Muscle of arm (tissue), 12 donors: Measurements from ENCODE around the gene DNM1. TPM values are rescaled to one million over a fixed set of nuclear protein-coding genes. Genes with fewer than 3 reads are reported as not detected.
"Not testable (repeated sequence)": the region's sequence is repeated elsewhere in the genome, so short reads cannot be mapped to it uniquely, and the experiment has no call there.

Source experiments
- DNase-seq: peaks from one replicate; pipeline ENCODE4 v3.0.0-alpha.2; 2013
- polyA plus RNA-seq, 12 donors: library from polyadenylated mRNA; unstranded; fragments of 120-200 nt; gene quantifications; one replicate each; pipeline ENCODE4 v1.2.1, GENCODE V29; 2013; ENCODE audit not compliant: insufficient read length in 12 of 12

Gene DNM1
- polyA plus RNA-seq, 12 donors, result 24.3 to 190 (median 43.5) TPM; not detected in 1

DNA sequence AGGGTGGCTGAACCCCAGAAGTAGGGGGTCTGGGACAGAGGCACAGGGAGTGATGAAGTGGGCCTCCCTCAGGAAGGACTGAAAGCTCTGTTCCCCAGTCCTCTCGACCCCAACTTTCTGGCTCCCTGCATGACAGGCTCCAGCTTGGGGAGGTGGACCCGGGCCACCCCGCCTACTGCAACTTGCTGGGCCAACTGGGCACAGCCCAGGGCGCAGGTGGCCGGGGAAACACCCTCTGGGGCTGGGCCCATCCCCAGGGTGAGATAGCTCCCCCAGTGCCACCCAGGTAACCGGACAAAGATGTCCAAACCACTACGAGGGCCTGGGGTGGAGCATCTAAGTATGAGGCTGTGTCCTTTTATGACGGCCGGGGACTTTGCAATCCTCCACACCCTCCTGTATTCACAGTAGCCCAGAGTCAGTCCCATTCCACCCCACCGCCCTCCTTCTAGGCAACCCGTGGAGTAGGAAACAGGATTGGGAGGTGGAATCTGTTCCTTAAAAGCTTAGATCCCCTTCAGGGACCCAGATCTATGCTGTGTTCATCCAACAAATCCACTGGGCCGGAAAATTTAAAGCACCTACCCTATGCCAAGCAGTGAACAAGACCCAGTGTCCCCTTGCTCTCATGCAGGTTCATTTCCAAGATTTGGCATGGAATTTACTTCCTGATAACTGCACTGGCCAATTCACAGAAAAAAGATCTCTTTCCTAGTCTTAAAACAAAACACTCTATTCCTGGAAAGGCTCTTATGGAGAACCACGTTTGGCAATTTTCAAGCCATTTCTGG, 19.9 kb downstream of the DNM1 start:
- no peak for DNase-seq

DNA sequence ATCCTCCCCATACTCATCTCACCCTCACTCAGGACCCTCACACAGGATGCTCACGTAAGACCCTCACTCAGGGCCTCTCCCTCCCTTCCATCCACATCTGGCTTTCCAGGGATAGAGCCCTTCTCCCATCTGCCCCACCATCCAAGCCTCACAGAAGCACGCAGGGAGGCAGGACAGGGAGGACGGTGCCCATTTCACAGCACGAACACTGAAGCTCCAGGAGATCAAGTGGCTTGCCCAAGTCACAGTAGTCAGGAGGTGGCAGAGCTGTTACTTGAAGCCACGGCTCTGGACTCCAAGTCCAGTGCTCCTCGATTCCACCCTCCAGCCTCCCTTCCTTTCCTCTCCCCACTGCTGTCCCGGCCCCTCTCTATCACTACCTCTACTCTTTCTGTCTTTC, 21.7 kb downstream of the DNM1 start:
- DNase-seq, result no peak

DNA sequence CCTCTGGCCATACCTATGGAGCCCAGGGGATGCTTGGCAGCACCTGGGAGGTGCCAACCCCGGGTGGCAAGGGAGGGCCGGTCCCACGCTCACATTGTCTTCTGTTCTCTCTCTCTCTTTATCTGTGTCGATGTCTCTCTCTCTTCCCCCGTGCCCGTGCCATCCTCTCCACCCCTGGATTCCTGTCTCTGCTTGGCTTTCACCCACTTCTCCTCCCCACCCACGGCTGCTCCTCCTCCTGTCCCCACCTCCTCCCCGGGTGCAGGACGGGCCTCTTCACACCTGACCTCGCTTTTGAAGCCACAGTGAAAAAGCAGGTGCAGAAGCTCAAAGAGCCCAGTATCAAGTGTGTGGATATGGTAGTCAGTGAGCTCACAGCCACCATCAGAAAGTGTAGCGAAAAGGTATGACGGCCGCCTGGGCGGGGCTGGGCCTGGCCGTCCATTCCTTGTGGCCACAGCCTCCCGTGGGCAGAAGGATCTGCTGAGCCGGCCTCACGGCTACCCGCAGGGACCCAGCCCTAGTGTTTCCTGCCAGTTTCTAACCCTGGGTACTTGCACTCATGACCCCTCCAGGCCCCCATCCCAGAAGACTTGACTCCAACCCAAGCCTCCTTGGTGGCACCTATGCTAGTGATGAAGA, 22.7 kb downstream of the DNM1 start:
- no peak for DNase-seq

DNA sequence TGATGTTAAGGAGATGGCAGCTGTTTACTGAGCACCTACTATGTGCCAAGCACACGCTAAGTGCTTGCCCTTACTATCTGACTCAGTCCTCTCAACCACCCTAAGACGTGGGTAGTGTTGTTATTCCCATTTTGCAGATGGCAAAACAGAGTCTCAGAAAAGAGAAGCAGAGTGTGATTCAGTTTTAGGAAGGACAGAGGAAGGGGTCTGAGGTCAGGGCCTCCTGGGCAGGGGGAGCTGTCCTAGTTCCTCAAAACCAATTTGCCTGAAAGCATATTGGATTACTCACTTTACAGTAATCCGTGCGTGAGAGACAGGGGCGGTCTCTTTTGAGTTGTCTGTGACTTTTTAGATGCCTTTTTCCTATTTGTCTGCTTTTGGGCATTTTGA, 23.2 kb downstream of the DNM1 start:
- DNase-seq, result no peak

DNA sequence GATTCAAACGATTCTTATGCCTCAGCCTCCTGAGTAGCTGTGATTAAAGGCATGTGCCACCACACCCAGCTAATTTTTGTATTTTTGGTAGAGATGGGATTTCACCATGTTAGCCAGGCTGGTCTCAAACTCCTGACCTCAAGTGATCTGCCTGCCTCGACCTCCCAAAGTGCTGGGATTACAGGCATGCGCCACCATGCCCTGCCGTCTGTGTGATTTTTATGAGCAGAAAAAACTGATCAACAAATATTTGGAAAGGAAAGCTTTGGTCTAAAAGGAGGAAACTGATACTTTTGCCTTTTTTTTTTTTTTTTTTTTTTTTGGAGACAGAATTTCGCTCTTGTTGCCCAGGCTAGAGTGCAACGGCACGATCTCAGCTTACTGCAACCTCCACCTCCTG, 27.7 kb downstream of the DNM1 start:
- DNase-seq, result not testable (repeated sequence)

DNA sequence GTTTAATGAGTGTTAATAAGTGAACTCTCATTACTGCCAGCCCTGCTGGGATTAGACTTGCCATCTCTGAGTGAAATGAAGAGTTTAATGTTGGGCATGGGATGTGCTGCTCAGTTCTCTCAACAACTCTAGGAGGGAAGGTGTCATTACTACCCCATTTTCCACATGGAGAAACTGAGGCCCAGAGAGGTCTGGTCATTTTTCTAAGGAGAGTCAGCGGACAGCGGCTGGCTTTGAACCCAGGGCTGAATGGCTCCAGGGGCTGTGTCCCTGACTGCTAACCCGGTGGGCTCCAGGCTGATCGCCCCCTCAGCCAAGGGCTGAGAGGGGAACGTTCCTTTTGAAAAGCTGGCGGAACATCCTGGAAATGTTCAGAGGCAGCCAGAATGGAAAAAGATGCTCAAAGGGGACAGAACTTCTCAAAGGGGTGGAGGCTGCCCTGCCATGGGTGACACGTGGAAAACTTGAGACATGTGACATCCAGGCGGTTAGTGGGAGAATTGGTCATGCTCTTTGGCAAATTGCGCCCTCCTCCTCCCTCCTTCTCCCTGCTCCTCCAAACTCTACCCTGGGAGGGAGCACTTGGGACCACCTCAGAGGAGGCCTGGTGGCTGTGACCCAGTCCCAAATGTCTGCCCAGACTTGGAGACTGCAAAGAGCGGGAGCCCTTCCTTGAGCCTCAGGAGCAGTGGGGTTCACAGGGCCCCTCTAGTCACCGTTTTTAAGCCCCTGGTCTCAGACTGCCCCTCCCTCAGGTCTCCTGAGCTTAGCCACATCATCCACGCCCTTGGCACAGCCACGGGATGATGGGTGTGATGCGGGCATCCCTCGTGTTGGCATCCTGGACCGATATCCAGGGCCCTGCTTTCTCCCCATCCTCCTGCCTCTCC, 28.7 kb downstream of the DNM1 start:
- DNase-seq, result peak; percentile 82

DNA sequence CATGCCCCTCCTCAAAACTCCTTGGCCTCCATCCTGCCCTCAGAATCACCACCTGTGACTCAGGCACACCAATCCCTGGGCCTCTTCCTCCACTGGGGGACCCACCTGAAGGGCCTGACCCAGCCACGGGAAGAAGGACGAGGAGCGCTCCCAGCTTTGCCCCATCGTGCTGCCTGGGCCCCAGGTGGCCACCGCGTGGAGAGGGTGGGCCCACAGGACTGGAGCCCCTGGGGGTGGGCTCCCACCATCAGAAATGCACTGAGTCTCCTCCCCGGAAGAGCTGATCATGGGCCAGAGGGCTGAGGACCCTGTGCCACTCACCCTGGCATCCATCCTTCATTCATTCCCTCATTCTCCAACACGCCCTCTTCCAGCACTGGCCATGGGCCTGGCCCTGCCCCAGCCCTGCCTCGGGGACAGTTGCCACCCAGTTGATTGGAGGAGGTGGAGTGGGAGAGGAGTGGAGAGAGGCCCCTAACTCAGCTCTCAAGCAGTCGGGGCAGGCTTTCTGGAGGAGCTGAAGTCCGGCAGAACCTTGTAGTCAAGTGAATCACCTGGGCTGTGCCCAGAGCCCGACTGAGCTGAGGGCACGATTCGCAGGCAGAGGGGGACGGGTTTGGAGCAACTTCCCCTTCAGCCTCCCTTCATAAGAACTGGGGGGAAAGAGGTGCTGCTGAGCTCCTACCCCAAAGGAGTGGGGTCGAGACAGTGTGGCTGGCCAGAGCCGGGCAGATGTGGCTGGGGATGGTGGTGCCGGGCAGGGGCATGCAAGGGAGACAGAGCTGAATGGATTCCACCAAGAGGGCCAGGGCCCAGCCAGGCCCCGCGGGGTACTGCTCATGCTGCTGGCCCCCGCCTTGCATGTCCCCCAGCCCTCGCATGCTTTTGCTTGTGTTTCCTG, 29.6 kb downstream of the DNM1 start:
- no peak for DNase-seq

DNA sequence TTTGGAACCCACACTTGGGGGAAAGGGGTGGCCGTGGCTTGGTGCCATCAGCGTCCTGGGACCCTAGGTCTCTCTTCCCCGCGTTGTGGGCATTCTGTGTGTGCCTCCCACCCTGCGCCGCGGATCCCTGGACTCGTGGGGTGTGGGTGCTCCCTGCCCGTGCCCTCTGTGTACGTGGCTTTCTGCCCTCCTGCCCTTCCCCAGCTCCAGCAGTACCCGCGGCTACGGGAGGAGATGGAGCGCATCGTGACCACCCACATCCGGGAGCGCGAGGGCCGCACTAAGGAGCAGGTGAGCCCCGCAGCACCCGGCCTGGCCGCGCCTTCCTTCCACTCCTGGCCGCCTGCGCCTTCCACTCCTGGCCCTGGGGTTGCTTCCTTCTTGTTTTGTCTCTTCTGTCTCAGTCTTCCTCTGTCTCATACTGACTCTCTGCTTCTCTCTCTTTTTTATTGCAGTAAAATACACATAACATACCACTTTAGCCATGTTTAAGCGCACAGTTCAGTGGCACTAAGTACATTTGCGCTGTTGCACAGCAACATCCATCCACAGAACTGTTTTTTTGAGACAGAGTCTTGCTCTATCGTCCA, 30.7 kb downstream of the DNM1 start:
- no peak for DNase-seq

DNA sequence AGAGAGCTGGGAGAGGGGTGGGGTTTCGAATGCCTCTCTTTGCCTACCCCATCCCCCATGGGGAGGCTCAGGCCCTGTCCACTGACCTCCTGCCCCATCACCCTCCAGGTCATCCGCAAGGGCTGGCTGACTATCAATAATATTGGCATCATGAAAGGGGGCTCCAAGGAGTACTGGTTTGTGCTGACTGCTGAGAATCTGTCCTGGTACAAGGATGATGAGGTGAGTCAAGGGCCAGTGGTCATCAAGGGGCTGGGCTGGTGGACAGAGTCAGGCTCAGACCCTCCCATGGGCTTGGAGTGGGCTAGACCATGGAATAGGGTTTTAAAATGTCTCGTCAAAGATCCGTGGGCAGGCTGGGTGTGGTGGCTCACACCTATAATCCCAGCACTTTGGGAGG, 38.9 kb downstream of the DNM1 start:
- DNase-seq, result no peak

DNA sequence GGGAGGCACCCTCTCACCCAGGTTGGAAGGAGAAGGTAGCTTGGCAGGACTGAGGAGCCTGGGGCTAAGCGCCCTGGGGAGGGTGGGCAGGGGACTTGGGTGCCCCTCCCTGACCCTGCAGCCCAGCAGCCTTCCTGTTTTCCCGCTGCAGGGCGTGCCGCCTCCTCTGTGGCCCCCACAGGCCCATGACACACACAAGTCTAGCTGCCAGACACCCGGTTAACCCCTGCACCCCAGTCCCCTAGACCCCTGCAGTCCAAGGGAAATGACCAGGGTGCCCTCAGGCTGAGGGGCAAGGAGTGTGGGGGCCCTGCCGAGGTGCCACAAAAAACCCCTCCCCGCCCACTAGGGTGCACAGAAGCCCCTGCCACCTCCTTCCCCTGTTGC, 39.6 kb downstream of the DNM1 start:
- peak; percentile 82 for DNase-seq

DNA sequence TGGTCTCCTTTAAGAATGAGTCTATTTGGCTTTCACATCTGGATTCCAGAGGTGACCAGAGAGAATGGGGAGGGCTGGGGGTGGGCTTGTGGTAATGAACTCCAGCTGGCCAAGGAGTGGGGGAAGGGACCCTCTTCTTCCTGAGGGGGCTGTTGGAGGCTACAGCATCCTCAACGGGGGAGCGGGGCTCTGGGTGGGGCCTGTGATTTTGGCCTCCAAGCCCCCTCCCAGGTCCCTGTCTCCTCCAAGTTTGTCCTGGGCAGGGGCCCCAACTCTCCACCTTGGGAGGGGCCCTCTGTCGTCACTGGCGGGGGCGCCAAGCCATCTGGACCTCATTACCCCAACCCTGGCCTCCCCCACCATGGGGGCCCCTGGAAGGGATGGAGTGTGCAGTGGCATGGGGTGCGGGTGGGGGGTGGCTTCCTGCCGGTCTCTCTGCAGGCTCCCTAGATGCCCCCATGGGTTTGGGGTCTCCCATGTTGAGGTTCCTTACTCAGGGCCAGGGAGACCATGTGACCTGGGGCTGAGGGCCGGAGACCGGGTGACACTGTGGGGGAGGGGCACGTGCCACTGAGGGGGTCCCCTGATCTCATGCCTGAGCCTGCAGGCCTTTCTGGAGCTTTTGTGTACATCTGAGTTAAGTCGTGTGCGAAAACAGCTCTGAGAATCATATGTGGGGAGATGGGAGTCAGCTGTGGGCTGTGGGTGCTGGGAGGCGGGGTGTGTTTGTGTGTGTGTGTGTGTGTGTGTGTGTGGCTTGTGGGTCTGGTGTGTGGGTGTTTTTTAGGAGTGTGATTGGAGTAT, 40.2 kb downstream of the DNM1 start:
- DNase-seq, result peak; percentile 93

DNA sequence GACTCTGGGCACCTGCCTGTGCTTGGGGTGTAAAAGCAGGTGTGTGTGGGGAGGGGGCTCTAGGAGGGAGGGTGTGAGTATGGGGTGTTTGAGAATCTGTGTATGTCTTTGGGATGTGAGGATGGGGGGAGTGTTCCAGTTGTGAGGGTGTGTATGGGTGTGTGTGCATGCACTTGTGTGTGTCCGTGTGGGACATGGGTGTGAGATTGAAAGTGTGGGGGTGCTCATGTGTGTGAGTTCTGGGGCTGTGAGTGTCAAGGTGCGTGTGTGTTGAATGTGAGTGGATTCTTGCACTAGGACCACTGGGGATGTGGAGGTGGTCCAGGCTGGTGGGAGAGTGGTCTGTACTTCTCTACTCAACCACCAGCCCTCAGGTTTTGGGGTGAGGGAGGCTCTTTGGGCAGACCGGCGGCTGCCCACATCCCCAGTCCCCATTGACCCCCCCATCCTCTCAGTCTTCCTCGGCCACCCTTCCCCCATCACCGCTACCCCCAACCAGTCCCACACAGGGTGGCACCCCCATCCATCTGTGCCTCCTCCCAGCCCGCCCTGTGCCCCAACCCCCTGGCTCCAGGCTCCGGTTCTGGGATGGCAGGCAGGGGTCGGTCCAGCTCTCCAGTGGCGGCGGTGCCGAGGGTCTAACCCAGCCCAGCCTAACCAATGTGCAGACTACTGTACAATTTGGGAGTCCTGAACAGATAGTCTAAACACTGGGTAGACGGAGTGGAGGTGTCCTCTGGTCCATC, 41.1 kb downstream of the DNM1 start:
- DNase-seq, result peak; percentile 68

DNA sequence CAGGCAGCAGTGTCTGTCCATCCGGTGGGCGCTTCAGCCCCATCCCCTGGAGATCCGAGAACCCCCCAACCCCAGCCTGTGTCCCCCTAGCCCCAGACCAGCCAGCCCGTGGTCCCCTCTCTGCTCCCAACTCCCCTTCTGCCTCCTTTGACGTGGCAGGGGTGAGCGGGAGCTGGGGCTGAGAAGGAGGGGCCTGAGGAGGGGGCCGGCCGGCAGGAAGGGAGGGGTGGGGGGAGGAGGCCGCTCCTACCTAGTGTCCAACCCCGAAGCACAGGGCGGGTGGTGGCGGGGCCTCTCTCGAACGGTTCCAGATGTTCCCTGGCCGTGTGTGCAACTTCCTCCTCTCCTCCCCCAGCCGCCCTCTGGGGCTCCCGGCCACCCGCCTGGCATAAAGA, 41.7 kb downstream of the DNM1 start:
- peak; percentile 92 for DNase-seq

DNA sequence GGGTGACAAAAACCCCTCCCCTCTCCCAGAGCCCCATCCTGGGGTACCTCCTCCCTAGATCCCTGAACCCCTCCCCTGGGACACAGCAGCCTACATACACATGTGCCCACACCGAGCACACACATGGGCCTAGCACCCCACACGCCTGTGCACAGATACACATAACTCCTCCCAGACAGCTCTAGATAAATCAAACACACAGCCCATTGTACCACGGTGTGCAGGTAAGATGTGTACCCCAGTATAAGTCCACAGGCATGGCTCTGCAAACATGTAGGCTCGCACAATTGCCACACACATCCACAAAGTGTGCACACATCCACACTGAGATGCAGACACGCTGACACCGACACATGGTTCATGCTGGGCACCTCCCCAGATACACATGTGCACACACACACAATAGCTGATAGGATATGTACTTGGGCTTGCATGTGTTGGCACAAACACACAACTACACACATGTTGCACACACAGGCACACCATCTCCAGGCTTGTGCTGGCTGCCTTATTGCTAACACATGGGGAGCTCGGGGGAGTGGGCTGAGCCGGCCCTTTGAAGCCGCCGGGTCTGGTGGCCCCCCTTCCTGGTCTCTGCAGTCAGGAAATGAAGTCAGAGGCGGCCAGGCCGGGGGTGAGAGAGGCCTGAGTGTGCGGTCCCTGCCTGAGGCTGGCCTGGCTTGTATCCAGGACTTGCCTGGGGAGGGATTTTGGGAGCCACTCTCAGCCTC, 42.4 kb downstream of the DNM1 start:
- DNase-seq, result peak; percentile 73

DNA sequence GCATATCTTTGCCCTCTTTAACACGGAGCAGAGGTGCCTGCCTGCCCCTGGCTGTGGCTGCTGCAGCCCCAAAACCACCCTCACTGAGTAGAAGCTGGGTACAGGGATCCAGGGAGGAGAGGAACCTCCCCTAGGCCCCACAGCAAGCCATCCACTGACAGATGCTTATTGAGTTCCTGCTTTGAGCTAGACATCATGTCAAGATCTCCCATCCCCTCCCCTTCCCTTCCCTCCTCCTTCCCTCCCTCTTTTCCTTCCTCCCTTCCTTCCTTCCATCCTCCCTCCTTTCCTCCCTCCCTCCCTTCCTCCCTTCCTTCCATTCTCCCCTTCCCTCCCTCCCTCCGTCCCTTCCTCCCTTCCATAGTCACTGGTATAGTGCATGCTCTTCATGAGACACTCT, 43.3 kb downstream of the DNM1 start:
- no peak for DNase-seq

DNA sequence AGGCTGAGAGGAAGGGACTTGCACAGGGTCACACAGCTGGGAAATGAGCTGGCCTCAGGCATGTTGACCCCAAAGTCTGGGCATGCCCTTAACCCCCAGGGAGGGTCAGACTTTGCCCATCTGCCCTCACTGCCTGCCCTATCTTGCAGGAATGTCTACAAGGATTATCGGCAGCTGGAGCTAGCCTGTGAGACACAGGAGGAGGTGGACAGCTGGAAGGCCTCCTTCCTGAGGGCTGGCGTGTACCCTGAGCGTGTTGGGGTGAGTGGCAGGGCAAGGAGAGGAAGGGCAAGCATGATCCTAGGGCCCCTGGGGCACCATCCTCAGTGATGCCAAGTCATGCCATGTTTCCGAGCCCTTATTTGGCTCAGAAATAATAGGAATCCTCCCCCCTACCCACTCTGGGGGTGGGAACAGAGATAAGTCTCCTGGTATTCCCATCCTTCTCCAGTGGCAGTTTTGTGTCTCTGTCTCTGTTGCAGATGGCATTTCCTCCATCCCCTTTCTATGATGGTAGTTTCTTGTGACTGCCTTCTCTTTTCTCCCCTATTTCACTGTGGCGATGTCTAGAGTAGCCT, 44.1 kb downstream of the DNM1 start:
- DNase-seq, result no peak

DNA sequence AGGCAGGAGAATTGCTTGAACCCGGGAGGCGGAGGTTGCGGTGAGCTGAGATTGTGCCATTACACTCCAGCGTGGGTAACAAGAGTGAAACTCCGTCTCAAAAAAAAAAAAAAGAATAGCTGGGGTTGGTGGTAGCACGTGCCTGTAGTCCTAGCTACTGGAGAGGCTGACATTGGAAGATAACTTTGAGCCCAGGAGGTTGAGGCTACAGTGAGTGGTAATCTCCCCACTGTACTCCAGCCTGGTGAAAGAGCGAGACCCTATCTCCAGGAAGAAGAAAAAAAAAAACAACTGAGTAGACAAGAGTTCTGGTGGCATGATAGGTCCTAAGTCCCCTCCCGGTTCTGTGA, 46.4 kb downstream of the DNM1 start:
- no peak for DNase-seq
